GM12878 (cell line): ENCODE measurements around the gene FUBP1. TPM values are rescaled to one million over a fixed set of nuclear protein-coding genes. Genes with fewer than 3 reads are reported as not detected.

Experiments used
- ATAC-seq: fragments of 200-7000 bp; cut with Tn5 transposase; 3 replicates; pipeline ENCODE4 v1.9.1; 2020; ENCODE audit warnings: mild to moderate bottlenecking, moderate library complexity
- BruUV-seq: library from RNA; stranded (reverse); fragments of 400-500 nt; replicated peaks from 2 replicates; lab custom pipeline; 2021; lab: Mats Ljungman, UMichigan
- CTCF ChIA-PET: fragments of 300-600 bp; sonication (Branson Sonifier 250); formaldehyde crosslinking; extraction: SDS; loops from one replicate; lab custom pipeline; 2021; ENCODE audit warnings: inconsistent platforms; lab: Yijun Ruan, JAX
- POLR2A ChIA-PET: fragments of 350-600 bp; formaldehyde crosslinking; extraction: SDS; loops from one replicate; lab custom pipeline; 2021; ENCODE audit warnings: inconsistent platforms; lab: Charles Lee
- RAD21 ChIA-PET: fragments of 300-600 bp; sonication (Branson Sonifier 250); formaldehyde crosslinking; loops from one replicate; lab custom pipeline; 2023; ENCODE audit warnings: antibody characterized with exemption; ENCODE audit not compliant: unreplicated experiment; lab: Charles Lee
- SMC1A ChIA-PET: fragments of 300-600 bp; sonication (Branson Sonifier 250); formaldehyde crosslinking; loops from one replicate; lab custom pipeline; 2023; ENCODE audit not compliant: unreplicated experiment, uncharacterized antibody; lab: Charles Lee
- DNase-seq: peaks from one replicate; pipeline ENCODE4 v3.0.0-alpha.2; 2011; ENCODE audit warnings: low read depth, low spot score
- FAIRE-seq: peaks from 3 replicates; lab custom pipeline; 2011; peaks lifted over from hg19 to GRCh38; lab: Jason Lieb, UNC
- H2AFZ ChIP-seq: 2 replicates; pipeline ENCODE4 v1.6.0; 2011; ENCODE audit warnings: low read depth, low read length, control low read depth; ENCODE audit not compliant: control insufficient read depth
- H3K27ac ChIP-seq: 2 replicates; pipeline ENCODE4 v1.5.1; 2011; ENCODE audit warnings: control low read depth; ENCODE audit not compliant: control insufficient read depth, insufficient read depth
- H3K27me3 ChIP-seq, 2 experiments: replicated peaks in 1 of 2; 2 replicates each; pipeline versions ENCODE4 v1.6.0 to v1.6.1; 2011; ENCODE audit warnings: low read length in 1 of 2; ENCODE audit not compliant: control insufficient read depth in 2 of 2, insufficient read depth in 2 of 2
- H3K36me3 ChIP-seq, 2 experiments: 2 replicates each; pipeline ENCODE4 v1.5.1; 2011; ENCODE audit warnings: low read length in 1 of 2; ENCODE audit not compliant: control insufficient read depth in 2 of 2, insufficient read depth in 2 of 2
- H3K4me1 ChIP-seq: 2 replicates; pipeline ENCODE4 v1.6.1; 2011; ENCODE audit warnings: mild to moderate bottlenecking, low read length, moderate library complexity, mixed read lengths; ENCODE audit not compliant: control insufficient read depth, insufficient read depth
- H3K4me2 ChIP-seq: 2 replicates; pipeline ENCODE4 v1.6.0; 2011; ENCODE audit warnings: control low read depth; ENCODE audit not compliant: control insufficient read depth, insufficient read depth
- H3K4me3 ChIP-seq: fragments of 200-600 bp; sonication (generic); 2 replicates; pipeline ENCODE4 v1.5.1; 2016
- H3K79me2 ChIP-seq: 2 replicates; pipeline ENCODE4 v1.6.0; 2011; ENCODE audit warnings: low read length; ENCODE audit not compliant: control insufficient read depth, insufficient read depth
- H3K9ac ChIP-seq: 2 replicates; pipeline ENCODE4 v1.8.0; 2011; ENCODE audit warnings: low read length, control low read depth, mixed read lengths; ENCODE audit not compliant: control insufficient read depth, insufficient read depth
- H3K9me3 ChIP-seq: replicated peaks from 3 replicates; pipeline ENCODE4 v1.5.1; 2011; ENCODE audit warnings: mild to moderate bottlenecking, low read length; ENCODE audit not compliant: control insufficient read depth, insufficient read depth
- H4K20me1 ChIP-seq: 2 replicates; pipeline ENCODE4 v1.6.0; 2011; ENCODE audit not compliant: control insufficient read depth, insufficient read depth
- EGR1 ChIP-seq, 2 experiments: IDR thresholded peaks; 1 replicate in 1 of 2; 2 replicates in 1 of 2; pipeline ENCODE4 v1.6.1; 2011 to 2012; ENCODE audit warnings: low read depth in 2 of 2, low read length in 2 of 2, borderline replicate concordance in 1 of 2, mild to moderate bottlenecking in 1 of 2, moderate library complexity in 1 of 2
- FOS ChIP-seq: IDR thresholded peaks from 3 replicates; pipeline ENCODE4 v1.6.1; 2011; ENCODE audit warnings: borderline replicate concordance; ENCODE audit not compliant: insufficient read length; ENCODE audit errors: extremely low read depth
- in situ Hi-C: fragments of 300-500 bp; cut with MboI; formaldehyde crosslinking; loops from 9 replicates; pipeline ENCODE4 v1.14.3; 2018; ENCODE audit warnings: mixed read lengths
- intact Hi-C: fragments of 100-400 bp; cut with micrococcal nuclease; formaldehyde crosslinking; loops from one replicate; pipeline ENCODE4 v1.14.2; 2022; ENCODE audit not compliant: unreplicated experiment
- polyA plus RNA-seq, 11 experiments: library from polyadenylated mRNA; depleted of rRNA in 4 of 11; unstranded in 6 of 11; stranded (reverse) in 5 of 11; fragments of >200 nt; fragmentation: Nextera tagmentation in 4 of 11; fragmentation: Illumina TruSeq in 1 of 11; extraction: Ambion mirVana in 4 of 11; extraction: Trizol in 1 of 11; gene quantifications; 1 replicate in 1 of 11; 2 replicates in 10 of 11; pipeline versions ENCODE4 v1.2.1 to v1.2.3, GENCODE V29; 2011 to 2016; ENCODE audit warnings: inconsistent platforms in 2 of 11, missing spikeins in 2 of 11, low read depth in 1 of 11
- total RNA-seq, 4 experiments: library from RNA; depleted of rRNA in 3 of 4; stranded (reverse); fragments of >200 nt in 3 of 4; fragmentation: Illumina TruSeq in 1 of 4; extraction: Trizol in 1 of 4; gene quantifications; 2 replicates each; pipeline versions ENCODE4 v1.2.1 to v1.2.3, GENCODE V29; 2013 to 2021
- TF ChIP-seq, protein P1 (sequence below): fragments of 450-650 bp; conservative IDR thresholded peaks from 2 replicates; pipeline ENCODE4 v1.6.1; 2017; ENCODE audit warnings: mild to moderate bottlenecking, moderate library complexity
- TF ChIP-seq, protein P2 (sequence below): IDR thresholded peaks from 2 replicates; pipeline ENCODE4 v1.6.1; 2012; ENCODE audit warnings: improper control_type of control experiment, low read depth, low read length; ENCODE audit not compliant: insufficient replicate concordance

Gene FUBP1
- total and polyA plus RNA-seq, 10 of the 15 experiments (the other 5 are each of a cell fraction or from before 2014, with no cell fraction given) = 110 to 343 (median 191) TPM

DNA sequence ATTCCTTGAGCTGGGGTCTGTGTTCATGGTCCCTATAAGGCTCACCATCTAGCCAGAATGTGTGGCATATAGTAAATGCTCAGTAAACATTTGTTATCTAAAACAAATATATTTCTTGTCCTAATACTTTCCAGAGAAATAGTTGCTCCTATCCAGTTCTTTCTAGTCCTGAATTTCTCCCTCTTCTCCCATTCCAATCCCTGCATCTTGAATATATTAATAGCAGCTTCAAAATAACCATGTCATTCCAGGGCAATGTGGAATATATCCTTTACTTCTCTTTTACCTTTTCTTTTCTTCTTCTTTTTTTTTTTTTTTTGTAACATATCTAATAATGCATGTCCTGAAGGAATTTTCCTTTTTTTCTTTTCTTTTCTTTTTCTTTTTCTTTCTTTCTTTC, 36.3 kb upstream of the FUBP1 start:
- H3K9me3 ChIP-seq = no peaks in the 10 kb centered on the region; the same call in 2 of the 3 replicates
- peak; percentile 26 for ATAC-seq
- SMC1A ChIA-PET = interaction anchor here (1.0 to 2.5 kb wide), 4 partner anchors 10 to 99 kb away, joined by 3 to 12 read pairs (median 4); partner anchors contain the start of gene DNAJB4
- intact Hi-C loops = no loop called here
- H3K27ac ChIP-seq = no peak overlapping the region
- peaks cover 7% of the 10 kb centered on the region for H3K79me2 ChIP-seq
- H3K36me3 ChIP-seq = peaks cover 0 to 5% of the 10 kb centered on the region in 2 experiments; a peak in 1 of 4 replicates
- H2AFZ ChIP-seq = no peak overlapping the region
- H4K20me1 ChIP-seq = no peaks in the 10 kb centered on the region
- RAD21 ChIA-PET = interaction anchor here (1.0 to 1.1 kb wide), 2 partner anchors 11 to 99 kb away, joined by 3 to 4 read pairs; partner anchors contain the start of gene DNAJB4
- H3K4me2 ChIP-seq = no peak overlapping the region
- BruUV-seq = no TSS peak
- H3K4me3 ChIP-seq = no peak overlapping the region
- no peak for FAIRE-seq
- H3K9ac ChIP-seq = no peak overlapping the region
- H3K4me1 ChIP-seq = no peaks in the 10 kb centered on the region
- H3K27me3 ChIP-seq = no peaks in the 10 kb centered on the region
- POLR2A ChIA-PET = interaction anchor here (0.9 to 1.1 kb wide), 2 partner anchors 10 to 35 kb away, joined by 3 to 4 read pairs; partner anchors contain the start of gene DNAJB4
- no peak for DNase-seq
- in situ Hi-C loops = no loop called here
- CTCF ChIA-PET = interaction anchor here (1.2 to 1.3 kb wide), 3 partner anchors 10 to 130 kb away, joined by 3 to 4 read pairs (median 3); partner anchors contain the start of gene DNAJB4
- TF ChIP-seq FOS (no peak), EGR1 (IDR thresholded peaks at IDR 0.05; ENCODE audit: borderline replicate concordance in 1 of 2, low read depth in 2 of 2, low read length in 2 of 2) (no peak)
- TF ChIP-seq, protein P1, sequence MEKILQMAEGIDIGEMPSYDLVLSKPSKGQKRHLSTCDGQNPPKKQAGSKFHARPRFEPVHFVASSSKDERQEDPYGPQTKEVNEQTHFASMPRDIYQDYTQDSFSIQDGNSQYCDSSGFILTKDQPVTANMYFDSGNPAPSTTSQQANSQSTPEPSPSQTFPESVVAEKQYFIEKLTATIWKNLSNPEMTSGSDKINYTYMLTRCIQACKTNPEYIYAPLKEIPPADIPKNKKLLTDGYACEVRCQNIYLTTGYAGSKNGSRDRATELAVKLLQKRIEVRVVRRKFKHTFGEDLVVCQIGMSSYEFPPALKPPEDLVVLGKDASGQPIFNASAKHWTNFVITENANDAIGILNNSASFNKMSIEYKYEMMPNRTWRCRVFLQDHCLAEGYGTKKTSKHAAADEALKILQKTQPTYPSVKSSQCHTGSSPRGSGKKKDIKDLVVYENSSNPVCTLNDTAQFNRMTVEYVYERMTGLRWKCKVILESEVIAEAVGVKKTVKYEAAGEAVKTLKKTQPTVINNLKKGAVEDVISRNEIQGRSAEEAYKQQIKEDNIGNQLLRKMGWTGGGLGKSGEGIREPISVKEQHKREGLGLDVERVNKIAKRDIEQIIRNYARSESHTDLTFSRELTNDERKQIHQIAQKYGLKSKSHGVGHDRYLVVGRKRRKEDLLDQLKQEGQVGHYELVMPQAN = no peak
- TF ChIP-seq, protein P2, sequence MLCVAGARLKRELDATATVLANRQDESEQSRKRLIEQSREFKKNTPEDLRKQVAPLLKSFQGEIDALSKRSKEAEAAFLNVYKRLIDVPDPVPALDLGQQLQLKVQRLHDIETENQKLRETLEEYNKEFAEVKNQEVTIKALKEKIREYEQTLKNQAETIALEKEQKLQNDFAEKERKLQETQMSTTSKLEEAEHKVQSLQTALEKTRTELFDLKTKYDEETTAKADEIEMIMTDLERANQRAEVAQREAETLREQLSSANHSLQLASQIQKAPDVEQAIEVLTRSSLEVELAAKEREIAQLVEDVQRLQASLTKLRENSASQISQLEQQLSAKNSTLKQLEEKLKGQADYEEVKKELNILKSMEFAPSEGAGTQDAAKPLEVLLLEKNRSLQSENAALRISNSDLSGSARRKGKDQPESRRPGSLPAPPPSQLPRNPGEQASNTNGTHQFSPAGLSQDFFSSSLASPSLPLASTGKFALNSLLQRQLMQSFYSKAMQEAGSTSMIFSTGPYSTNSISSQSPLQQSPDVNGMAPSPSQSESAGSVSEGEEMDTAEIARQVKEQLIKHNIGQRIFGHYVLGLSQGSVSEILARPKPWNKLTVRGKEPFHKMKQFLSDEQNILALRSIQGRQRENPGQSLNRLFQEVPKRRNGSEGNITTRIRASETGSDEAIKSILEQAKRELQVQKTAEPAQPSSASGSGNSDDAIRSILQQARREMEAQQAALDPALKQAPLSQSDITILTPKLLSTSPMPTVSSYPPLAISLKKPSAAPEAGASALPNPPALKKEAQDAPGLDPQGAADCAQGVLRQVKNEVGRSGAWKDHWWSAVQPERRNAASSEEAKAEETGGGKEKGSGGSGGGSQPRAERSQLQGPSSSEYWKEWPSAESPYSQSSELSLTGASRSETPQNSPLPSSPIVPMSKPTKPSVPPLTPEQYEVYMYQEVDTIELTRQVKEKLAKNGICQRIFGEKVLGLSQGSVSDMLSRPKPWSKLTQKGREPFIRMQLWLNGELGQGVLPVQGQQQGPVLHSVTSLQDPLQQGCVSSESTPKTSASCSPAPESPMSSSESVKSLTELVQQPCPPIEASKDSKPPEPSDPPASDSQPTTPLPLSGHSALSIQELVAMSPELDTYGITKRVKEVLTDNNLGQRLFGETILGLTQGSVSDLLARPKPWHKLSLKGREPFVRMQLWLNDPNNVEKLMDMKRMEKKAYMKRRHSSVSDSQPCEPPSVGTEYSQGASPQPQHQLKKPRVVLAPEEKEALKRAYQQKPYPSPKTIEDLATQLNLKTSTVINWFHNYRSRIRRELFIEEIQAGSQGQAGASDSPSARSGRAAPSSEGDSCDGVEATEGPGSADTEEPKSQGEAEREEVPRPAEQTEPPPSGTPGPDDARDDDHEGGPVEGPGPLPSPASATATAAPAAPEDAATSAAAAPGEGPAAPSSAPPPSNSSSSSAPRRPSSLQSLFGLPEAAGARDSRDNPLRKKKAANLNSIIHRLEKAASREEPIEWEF = no peak
- TF ChIP-seq, all 136 proteins: peak for 0
